HG03520 (cell line): ENCODE data around the gene CELSR2.
A peak's percentile ranks its signal among the peaks of the same experiment; 100 is the strongest.
"Not testable (repeated sequence)": the region's sequence is repeated elsewhere in the genome, so short reads cannot be mapped to it uniquely, and the experiment has no call there.

Experiments
- ATAC-seq: cut with Tn5 transposase; IDR thresholded peaks from one replicate; pipeline ENCODE4 v1.9.1; 2021; ENCODE audit warnings: mild to moderate bottlenecking, moderate library complexity; ENCODE audit not compliant: unreplicated experiment

The CELSR2 gene, protein sequence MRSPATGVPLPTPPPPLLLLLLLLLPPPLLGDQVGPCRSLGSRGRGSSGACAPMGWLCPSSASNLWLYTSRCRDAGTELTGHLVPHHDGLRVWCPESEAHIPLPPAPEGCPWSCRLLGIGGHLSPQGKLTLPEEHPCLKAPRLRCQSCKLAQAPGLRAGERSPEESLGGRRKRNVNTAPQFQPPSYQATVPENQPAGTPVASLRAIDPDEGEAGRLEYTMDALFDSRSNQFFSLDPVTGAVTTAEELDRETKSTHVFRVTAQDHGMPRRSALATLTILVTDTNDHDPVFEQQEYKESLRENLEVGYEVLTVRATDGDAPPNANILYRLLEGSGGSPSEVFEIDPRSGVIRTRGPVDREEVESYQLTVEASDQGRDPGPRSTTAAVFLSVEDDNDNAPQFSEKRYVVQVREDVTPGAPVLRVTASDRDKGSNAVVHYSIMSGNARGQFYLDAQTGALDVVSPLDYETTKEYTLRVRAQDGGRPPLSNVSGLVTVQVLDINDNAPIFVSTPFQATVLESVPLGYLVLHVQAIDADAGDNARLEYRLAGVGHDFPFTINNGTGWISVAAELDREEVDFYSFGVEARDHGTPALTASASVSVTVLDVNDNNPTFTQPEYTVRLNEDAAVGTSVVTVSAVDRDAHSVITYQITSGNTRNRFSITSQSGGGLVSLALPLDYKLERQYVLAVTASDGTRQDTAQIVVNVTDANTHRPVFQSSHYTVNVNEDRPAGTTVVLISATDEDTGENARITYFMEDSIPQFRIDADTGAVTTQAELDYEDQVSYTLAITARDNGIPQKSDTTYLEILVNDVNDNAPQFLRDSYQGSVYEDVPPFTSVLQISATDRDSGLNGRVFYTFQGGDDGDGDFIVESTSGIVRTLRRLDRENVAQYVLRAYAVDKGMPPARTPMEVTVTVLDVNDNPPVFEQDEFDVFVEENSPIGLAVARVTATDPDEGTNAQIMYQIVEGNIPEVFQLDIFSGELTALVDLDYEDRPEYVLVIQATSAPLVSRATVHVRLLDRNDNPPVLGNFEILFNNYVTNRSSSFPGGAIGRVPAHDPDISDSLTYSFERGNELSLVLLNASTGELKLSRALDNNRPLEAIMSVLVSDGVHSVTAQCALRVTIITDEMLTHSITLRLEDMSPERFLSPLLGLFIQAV (N-terminal part only)

DNA sequence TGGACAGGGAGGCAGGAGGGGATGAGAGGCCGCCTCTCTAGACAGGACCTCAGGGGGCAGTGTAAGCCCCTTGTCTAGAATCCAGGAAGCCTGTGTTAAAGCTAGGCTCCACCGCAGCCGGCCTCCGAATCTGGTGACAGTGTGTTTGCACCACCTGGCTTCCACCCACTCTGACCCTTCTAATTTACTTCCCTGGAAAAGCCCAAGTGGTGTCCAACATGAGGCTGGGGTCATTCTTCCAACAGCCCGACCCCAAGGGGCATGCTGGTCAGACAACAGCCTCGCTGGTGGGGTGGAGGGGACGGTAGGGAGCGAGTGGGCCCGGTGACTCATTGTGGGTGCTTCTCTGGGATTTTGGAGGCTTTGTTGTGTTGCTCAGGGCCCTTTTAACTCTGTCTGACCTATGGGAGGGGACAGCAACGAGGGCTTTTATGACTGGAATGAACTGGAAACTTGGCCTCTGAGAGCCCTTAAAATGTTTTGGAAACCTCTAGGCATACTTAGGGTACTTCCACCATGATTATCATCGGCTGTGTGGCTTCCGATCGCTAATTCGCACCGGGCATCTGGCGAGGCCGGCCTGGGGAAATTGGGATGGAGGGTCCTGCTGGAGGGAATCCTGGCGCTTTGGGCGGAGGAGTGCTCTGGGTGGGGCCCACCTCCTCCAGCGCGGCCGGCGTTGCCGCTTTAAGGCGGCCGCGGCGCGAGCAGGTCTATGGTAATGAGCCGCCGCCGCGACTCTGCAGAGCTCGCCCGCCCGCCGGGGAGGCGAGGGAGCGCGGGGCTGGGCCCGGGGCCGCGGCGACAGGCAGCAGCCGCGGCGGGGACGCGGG is at the start of gene CELSR2:
Gene CELSR2, plus strand, starts transcription at position 743 of the 833 bp plus-strand sequence. CDS start 541 bp downstream, outside the sequence.
- ATAC-seq, result peak; percentile 67

DNA sequence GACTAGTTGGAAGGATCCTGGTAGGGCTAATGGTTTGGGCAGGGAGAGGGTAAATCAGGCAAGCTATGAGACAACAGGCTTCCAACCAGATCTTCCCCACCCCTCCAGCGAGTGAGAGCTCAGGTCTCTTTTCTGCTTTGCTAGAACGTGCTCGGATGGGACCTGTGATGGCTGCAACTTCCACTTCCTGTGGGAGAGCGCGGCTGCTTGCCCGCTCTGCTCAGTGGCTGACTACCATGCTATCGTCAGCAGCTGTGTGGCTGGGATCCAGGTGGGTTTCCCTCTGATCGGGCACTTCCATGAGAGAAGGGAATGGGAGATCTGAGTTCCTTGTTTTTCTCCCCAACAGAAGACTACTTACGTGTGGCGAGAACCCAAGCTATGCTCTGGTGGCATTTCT is 49.6 kb upstream of the CELSR2 start:
- no peak for ATAC-seq

- no peak for ATAC-seq
These were observed 48.1 kb upstream of the CELSR2 start for GRCh38 chr1:109201123-109201703.

- no peak for ATAC-seq
These were observed 44.9 kb upstream of the CELSR2 start for GRCh38 chr1:109204484-109204883.

- no peak for ATAC-seq
These were observed 43.0 kb upstream of the CELSR2 start for GRCh38 chr1:109206339-109206738.

GRCh38 chr1:109207467-109208103 is 41.8 kb upstream of the CELSR2 start:
- no peak for ATAC-seq

GRCh38 chr1:109208394-109208793 is 40.9 kb upstream of the CELSR2 start:
- no peak for ATAC-seq

DNA sequence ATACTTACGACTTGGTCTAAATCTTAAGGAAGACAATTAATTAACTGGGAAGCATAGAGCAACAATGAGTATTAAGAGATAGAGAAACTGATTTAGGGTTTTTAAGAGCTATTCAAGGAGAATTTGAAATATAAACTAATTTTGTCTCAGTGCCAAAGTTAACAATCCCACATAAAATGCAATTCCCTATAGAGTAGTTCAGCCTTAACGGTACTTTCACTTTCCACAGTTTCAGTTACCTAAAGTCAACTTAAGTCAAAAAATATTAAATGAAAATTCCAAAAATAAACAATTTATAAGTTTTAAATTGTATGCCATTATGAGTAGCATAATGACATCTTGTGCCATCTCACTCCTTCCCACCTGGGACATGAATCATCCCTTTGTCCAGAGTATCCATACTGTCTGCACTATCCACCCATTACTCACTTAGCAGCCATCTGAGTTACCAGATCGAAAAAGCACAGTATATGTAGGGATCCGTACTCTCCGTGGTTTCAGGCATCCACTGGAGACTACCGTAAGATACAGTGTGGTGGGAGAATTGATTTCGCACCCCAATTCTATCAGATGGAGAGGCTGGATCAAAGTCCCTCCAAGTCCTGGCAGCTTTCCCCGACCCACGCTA is 40.4 kb upstream of the CELSR2 start:
- no peak for ATAC-seq

GRCh38 chr1:109210058-109210457 is 39.3 kb upstream of the CELSR2 start:
- ATAC-seq, result no peak

- no peak for ATAC-seq
These were observed 36.0 kb upstream of the CELSR2 start for GRCh38 chr1:109213345-109213823.

DNA sequence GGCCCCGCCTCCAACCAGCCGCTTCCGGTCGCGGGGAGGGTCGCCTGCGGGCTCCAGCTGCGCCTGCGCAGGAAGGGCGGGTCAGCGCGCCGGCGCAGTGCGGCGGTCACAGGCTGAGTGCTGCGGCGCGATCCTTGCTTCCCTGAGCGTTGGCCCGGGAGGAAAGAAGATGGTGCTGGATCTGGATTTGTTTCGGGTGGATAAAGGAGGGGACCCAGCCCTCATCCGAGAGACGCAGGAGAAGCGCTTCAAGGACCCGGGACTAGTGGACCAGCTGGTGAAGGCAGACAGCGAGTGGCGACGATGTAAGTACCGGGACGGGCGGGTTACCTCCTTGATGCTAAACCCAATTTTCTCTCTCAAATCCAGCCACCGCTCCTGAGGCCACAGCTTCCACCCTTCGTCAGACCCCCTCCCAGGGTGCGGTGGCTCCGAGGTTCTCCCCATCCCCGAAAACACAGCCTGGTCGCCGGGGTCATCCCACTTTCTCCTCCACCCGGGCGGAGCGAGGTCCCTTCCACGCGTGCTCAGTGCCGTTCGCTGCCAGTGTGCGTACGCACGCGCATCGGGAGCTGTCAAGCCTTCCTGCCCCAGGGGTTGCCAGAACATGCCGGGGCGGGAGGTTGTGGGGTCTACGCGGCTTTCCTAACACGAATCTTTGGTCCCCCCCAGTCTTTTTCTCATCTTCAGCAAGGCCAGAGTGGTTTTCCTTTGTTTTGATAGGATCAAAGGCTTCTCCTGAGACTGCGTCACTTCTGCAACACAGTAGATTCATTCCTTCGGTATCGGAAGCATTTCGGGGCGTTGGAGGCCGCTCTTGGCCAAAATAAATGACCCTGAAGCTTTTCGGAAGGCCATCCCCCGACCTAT is 35.3 kb upstream of the CELSR2 start, which contains the start of gene SARS1:
Gene SARS1, plus strand, starts transcription at position 95 of the 870 bp plus-strand sequence. Its CDS starts 75 bp downstream, at position 170.
- ATAC-seq, result peak; percentile 66

DNA sequence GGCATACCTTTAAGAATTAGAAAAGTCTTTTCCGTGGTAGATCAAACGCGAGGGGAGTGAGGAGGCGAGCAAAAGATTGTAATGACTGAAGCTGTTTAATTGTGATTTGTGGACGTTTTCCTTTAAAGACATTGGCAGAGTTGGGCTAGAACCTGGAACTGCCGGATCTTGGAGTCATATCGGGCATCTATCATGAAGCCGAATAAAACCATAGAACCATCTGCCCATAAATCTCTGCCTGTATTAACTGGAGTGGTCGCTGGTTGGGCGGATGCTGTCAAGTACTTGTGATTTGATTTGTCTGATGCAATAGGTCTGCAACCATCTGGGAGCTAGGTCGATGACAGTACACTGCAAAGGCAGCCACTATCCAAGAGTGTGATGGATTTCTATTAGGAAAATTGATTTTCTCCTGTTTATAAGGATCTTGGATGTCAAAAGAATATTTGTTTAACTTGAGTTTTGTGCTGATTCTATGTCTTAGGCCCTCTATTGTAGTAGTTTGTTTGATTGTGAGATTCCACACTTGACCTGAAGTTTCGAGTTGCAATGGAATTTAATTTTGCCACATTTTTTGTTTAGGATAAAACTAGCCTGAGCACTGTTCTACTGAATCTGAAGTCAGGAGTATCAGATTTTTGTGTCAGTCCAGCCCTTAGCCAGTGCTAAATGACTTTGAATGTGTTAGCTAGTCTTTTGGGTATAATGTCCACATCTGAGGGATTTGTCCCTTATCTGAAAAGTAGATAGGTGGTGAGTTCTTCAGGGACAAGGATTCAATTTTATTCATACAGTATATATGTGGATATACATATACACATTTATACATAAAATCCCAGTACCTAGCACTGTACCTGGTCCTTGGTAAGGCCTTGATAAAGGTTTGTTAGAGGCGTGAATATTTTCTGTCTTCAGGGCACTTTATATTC is 34.4 kb upstream of the CELSR2 start:
- peak; percentile 37 for ATAC-seq

DNA sequence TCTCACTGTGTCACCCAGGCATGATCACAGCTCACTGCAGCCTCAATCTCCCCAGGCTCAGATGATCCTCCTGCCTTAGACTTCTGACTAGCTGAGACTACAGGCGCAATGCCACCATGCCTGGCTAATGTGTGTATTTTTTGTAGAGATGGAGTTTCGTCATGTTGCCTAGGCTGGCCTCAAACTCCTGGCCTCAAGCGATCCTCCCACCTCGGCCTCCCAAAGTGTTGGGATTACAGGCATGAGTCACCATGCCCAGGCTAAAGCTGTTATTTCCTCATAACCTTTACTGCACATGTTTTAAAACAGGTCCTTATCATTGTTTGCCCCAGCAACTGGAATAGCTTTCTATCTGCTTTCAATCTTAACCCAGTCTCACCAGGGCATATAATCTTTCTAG is 32.7 kb upstream of the CELSR2 start:
- no peak for ATAC-seq

GRCh38 chr1:109218516-109218915 is 30.8 kb upstream of the CELSR2 start:
- ATAC-seq, result no peak

DNA sequence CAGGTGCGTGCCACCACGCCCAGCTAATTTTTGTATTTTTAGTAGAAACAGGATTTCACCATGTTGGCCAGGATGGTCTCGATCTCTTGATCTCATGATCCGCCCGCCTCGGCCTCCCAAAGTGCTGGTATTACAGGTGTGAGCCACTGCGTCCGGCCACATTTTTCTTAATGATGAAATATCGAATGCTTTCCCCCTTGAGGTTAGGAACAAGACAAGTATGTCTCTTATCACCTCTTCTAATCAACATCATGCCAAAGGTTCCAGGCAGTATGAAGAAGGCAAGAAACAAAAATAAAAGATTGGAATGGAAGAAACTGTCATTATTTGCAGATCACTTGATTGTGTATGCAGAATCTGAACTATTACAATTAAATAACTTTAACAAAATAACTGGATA is 28.1 kb upstream of the CELSR2 start:
- ATAC-seq, result not testable (repeated sequence)

GRCh38 chr1:109225308-109225707 is 24.0 kb upstream of the CELSR2 start:
- no peak for ATAC-seq
